ENCODE results near the gene OPCML.

The OPCML gene

DNA sequence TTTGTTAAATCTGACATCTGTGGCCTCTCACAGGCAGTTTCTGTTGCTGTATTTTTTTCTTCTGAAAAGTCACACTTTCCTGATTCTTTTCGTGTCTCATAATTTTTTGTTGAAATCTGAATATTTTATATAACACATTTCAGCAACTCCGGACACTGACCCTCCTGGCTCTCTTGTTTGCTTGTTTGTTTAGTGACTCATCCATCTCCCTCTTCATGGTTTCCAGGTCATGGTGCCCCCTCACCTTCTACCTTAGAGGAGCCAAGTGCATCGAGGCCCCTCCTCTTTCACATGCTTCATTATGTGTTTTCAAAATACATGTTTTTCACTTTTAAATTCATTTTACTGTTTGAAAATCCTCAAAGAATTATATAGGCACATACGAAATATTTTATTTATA, 562.4 kb downstream of the OPCML start:
- DNase-seq: no peak

DNA sequence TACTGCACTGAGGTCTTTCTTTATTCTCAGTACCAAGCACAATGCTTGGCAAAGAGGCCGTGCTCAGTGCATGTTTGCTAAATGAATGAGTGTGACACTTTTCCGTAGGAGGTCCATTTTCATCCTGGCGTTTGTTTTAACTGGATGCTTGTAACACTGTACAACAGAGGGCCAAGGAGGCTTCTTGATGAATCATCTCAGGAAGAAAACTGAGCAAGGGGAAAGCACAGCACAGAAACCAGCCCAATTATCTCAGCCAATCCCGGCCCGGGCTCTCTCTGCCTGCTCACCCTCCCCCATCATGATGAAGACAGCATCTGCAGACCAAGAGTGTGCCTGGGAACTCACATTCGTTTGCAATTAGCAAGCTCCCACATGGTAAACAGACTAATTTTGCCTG, 570.3 kb downstream of the OPCML start:
- DNase-seq: peak; percentile 88

GRCh38 chr11:132961453-132961852, 570.8 kb downstream of the OPCML start:
- DNase-seq: no peak

DNA sequence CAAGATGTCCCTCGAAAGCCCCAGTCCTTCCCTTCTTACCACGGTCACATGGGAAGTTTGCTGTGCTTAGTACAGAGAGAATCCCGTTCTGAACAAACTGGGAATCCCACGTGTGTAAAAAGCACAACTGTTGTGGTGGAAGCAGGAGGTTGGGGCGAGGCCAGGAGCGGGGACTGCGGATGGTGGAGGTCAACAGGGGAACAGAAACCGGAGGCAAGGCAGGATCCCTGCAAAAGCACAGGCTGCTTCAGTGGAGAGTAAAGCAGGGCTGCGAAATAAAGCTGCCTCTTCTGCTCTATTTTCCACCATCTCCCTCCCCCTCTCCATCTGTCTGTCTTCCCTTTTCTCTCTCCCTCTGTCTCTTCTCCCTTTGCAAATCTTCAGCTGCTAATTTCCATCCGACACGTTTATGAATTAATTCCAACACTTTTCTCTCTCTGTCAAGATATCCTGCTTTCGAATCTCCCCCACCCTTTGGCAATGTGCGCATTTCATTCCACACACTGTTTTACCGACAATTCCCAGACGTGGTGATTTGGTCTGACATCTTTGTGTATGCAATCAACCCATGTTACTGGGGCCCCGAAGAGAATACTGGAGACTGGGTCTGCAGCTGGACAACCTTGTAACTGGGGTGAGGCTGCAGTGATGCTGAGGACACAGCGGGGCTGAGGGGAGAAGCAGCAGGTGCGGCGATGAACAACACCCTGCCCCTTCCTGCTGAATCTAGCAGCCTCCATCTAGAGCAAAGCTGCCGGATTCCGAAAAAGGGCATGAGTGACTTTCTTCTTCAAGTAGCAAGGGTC, 571.8 kb downstream of the OPCML start:
- no peak for DNase-seq

GRCh38 chr11:132959693-132960092, 572.6 kb downstream of the OPCML start:
- no peak for DNase-seq

- DNase-seq: no peak
These were observed 574.4 kb downstream of the OPCML start for GRCh38 chr11:132957881-132958280.

GRCh38 chr11:132948252-132948651, 584.0 kb downstream of the OPCML start:
- DNase-seq: no peak

DNA sequence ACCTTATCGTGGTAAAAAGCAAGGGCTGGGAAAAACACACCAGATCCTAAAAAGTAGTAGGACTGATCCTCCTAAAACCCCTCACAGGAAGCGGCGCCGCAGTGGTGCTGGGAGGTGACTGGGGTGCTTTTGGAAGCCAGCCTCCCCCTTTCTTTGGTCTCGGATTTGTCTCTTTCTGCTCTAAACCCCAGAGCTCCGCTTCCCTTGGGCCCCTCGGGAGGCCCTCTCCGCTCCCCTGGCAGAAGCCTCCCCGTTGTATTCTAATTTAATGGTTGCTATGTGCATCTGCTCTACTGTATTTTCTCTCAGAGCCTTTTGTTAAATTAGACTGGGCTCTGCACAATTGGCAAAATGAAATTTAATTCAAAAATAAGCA, 587.7 kb downstream of the OPCML start:
- DNase-seq: no peak

- no peak for DNase-seq
These were observed 588.4 kb downstream of the OPCML start for GRCh38 chr11:132943706-132944568.

- DNase-seq: no peak
These were observed 589.0 kb downstream of the OPCML start for GRCh38 chr11:132943357-132943705.

DNA sequence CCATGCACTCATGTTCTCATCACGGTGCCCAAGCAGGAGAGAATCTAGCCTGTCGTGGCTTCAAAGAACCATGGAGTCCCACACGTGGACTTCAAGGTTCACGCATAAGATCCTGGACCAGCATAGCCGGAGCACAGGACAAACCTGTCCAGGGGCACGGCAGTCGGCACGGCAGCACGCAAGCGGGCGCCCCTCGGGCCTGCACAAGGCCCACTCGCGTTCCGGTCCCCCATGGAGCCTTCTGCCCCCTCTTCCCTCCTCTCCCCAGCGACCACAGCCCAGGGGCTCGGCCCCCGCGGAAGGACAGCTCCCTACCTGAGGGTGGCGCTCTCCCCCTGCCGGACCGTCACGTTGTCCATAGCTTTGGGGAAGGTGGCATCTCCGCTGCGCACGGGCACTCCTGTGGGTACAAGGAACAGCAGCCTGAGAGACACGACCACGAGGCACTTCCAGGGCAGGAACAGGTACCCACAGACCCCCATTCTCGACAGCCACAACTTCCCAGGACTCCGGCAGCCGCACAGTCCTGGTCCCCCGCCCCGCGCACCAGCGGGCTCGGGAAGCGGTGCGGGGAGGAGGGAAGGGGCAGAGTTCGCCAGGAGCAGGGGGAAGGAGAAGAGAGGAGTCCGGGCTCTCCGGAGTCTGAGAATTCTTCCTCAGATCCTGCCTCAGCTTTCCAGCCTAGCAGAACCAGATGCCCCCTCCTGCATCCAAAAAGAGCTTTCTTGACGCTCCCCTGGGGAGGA, 589.5 kb downstream of the OPCML start:
- no peak for DNase-seq

- DNase-seq: no peak
These were observed 590.5 kb downstream of the OPCML start for GRCh38 chr11:132941761-132942160.

DNA sequence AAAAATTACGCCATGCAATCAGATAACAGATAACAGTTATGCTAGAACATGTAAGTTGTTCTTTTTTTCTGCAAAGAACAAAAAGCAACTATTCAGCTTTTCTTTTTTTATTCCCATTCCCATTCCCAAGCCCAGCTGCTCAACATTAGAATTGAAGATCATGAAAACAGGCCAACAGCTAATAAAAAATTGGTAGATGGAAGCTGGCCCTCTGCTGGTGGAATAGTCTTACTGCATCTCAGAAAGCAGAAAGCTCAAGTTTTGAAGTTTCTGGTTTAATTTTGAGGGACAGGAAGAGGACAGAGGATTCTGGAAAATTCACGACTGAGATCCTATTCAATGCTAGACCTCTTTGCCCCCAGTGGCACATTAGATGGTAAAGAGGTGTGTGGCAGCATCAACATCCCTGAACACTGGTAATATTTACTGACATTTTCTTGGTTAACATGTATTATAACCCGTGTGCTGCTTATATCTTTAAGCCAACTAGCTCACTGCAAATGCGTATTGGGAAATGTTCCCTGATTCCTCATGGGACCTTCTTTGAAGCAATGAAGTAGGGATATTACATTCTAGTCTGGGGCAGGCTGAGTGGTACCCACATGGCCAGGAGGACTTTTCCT, 591.2 kb downstream of the OPCML start:
- DNase-seq: peak; percentile 56

- DNase-seq: no peak
These were observed 595.3 kb downstream of the OPCML start for GRCh38 chr11:132937016-132937415.

GRCh38 chr11:132935383-132935782, 596.9 kb downstream of the OPCML start:
- no peak for DNase-seq

DNA sequence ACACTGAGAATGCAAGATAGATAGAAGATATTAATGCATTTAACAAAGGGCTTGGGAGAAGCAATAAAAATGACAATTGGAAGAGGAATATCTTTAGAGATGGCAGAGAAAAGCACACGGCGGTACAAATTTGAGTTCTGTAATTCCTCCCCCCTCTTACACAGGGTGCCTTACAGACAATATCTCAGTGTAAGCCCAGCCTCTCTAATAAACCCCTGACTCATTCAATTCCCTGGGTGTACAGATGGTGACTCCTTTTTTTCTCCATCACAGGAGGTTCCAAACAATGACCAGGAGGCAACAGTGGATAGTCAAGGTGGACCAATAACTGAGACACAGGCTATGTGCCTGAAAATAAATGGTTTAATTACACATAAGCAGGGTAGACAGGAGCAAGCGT, 598.6 kb downstream of the OPCML start:
- DNase-seq: no peak

DNA sequence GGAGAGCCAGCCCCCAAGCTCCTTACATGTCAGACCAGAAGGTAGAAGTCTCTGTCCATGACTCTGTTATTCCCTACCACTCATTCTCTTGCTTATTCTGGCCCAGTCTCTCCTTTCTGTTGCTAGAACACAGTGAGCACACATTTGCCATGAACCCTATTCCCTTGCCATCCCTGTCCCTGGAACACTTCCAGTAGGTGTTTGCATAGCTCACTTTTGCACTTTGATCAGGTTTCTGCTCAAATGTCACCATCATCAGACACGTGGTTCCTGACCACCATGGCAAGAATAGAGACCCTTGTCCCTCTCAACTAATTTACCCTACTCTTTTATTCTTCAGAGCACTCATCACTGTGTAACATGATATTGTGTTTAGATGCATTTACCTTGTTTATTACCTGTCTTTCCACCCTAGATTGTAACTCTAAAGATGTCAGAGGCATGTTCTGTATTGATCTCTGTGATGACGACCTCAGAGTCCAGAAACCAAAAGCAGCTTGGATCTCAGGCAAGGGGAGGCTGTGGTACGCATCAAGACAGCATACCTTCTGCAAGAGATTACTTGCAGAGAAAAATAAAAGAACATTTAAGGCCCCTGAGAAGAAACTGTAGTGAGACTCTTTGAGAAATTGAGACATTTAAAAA, 606.4 kb downstream of the OPCML start:
- DNase-seq: no peak

DNA sequence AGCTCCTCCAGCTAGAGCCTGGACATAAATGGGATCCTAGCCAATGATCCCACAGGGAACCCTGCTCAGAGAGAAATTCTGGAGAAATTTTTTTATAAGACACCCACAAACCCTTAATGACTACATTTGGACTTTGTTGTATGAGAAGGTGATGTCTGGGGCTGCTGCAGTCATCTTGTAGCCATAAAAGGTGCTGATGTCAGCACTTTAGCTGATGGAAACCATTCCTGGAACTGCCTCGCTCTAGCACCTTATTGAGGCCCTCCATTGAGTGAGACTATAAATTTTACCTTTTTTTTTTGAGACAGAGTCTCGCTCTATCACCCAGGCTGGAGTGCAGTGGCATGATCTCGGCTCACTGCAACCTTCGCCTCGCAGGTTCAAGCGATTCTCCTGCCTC, 610.7 kb downstream of the OPCML start:
- DNase-seq: no peak

DNA sequence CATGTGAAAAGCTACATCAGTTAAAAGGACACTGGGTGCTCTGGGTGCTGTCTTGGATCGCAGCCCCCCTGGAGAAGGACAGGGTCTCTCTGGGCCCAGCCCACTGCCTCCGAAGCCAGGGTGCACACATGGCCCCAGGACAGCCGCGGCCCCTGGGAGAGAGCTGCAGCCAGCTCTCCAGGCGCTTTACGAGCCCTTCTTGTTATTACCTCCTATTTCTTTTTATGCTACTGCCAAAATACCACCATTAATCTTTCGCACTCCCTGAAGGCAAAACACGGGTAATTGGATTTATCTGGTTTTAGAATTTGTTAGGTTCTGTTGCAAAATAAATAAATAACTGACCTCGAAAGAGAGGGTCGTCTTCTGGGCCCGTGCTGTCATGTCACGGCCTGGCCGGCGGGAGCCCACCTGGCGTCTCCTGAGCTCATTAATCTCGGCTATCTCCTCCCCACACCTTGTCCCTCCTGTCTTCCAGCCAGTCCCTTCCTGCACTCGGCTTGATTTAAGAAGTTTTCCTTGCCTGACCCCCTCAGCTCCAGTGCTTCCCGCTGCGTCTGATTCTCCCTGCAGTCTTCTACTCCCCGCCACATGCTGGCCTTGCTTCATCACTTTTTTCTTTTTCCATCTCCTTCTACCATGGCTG, 611.7 kb downstream of the OPCML start:
- DNase-seq: no peak

DNA sequence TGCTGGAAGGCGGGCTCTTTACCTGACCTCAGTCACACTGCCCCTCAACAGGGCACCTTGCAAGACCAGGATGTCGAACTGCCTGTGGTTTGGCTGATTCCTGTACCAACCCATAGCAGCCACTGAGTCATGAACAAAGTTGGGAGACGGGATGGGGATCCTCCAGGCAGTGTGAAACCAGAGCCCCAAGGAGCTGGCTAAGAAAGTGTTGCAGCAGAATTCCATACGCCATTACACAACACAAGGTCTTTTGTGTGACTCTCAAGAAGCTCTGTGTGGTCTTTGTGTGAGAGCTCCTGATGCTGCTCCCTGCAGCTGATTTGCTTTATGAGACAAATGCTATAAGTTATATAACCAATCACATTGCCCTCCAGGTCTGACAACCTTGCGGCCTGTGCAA, 617.7 kb downstream of the OPCML start:
- DNase-seq: no peak

DNA sequence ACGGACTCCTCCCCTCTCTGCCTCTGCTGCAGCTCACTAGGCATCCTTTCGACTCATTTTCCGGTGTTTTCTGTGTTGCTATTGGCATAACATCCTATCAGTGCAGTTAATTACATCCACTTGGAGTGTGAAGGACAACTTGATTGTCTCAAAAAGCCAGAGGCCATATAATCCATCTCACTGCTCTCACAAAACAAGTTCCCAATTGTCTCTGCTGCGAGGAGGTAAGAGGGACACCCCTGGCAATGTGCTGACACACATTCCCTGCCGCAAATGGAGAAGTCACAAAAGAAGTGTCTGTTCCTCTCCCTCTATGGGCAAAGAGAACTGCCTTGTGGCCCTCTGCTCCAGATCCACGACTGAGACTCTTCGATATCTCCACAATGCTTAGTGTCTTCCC, 618.4 kb downstream of the OPCML start:
- no peak for DNase-seq

DNA sequence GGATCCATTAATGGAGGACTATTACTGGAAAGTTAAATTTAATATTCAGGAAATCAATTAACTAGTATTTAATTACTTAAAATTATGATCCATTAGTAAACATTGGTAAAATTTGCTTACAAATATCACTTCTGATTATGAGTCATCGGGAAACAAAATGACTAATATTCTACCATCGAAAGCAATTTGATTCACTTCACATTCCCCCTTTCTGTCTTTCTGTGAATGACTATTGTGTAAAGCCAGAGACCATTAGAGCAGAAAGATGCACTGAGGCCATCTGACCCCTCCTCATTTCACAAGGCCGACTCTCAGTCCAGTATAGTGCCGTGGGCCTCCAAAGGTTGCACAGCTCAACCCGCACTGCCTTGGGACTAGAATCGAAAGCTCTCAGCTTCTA, 619.0 kb downstream of the OPCML start:
- no peak for DNase-seq

All from fibroblast of upper back skin (primary cell).